HG02884 (cell line): ENCODE results near the gene NEDD8.
"Not testable (repeated sequence)": the region's sequence is repeated elsewhere in the genome, so short reads cannot be mapped to it uniquely, and the experiment has no call there.

Experiments
- ATAC-seq: cut with Tn5 transposase; IDR thresholded peaks from one replicate; pipeline ENCODE4 v1.9.1; 2021; ENCODE audit warnings: mild to moderate bottlenecking, moderate library complexity; ENCODE audit not compliant: unreplicated experiment

The NEDD8 gene

DNA sequence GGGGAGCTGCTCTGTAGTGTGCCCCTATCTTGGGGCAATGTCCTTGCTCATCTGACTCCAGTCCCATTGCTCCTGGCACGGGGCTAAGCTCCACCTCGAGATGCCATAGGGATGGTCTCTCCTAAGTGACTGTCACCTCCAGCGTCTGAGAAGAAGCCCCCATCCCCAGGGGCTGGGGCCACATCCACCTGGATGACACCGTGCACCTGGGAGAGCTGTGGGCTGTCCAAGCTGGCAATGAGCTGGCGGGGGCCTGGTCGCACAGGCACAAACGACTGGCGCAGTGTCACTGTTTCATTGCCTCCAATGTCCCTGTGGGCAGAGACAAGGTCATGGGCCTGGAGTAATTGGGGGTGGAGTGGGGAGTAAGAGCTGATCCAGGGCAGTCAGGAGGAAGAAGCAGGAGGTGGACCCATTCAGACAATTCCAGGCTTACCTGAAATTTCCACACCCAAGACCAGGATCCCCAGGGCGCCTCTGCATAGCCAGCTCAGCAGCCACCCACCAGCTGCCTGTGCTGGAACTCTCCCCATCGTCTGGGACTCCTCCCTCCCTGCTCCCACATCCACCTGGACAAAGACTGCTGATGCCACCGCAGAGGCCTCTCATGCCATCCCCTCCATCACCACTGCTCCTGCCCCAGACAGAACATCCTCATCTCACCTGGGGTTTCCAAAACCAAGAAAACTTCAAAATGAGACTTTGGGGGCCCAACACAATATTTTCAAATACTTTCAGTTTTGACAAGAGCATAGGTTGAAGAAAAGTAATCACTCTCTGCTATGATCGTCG is 17.3 kb upstream of the NEDD8 start:
- ATAC-seq, result no peak

- ATAC-seq, result no peak
Observed at GRCh38 chr14:24247422-24247821, 15.3 kb upstream of the NEDD8 start.

- ATAC-seq, result no peak
Observed at GRCh38 chr14:24246765-24247212, 14.6 kb upstream of the NEDD8 start.

DNA sequence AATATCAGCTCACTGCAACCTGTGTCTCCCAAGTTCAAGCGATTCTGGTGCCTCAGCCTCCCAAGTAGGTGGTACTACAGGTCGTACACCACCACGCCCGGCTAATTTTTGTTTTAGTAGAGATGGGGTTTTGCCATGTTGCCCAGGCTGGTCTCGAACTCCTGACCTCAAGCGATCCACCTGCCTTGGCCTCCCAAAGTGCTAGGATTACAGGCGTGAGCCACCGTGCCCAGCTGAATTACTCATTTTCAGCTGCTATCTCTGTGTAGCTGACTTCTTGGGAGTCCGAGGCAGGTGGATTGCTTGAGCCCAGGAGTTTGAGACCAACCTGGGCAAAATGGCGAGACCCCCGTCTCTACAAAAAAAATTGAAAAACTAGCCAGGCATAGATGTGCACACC is 13.2 kb upstream of the NEDD8 start:
- not testable (repeated sequence) for ATAC-seq

GRCh38 chr14:24243336-24243836 is 11.2 kb upstream of the NEDD8 start:
- ATAC-seq, result no peak

- ATAC-seq, result peak; percentile 73
Observed at GRCh38 chr14:24241829-24242443, 9.8 kb upstream of the NEDD8 start.

- no peak for ATAC-seq
Observed at GRCh38 chr14:24240110-24240918, 8.1 kb upstream of the NEDD8 start.

GRCh38 chr14:24238527-24239037 is 6.4 kb upstream of the NEDD8 start:
- ATAC-seq, result no peak

DNA sequence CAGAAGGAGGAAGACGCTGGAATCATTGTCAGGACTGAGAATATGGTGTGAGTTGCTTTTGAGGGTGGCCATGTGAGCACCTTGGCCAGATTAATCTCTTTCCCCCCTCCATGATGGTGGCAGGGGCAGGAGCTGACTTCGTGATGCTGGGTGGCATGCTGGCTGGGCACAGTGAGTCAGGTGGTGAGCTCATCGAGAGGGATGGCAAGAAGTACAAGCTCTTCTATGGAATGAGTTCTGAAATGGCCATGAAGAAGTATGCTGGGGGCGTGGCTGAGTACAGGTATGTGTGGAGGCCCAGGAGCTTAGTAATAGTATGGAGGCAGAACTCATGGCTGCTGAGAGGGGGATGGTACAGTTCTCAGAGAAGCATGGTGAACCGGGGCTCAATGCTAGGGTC is 6.0 kb upstream of the NEDD8 start:
- ATAC-seq, result no peak

GRCh38 chr14:24237463-24237955 is 5.3 kb upstream of the NEDD8 start:
- ATAC-seq, result no peak

- no peak for ATAC-seq
Observed at GRCh38 chr14:24236689-24237462, 4.7 kb upstream of the NEDD8 start.

DNA sequence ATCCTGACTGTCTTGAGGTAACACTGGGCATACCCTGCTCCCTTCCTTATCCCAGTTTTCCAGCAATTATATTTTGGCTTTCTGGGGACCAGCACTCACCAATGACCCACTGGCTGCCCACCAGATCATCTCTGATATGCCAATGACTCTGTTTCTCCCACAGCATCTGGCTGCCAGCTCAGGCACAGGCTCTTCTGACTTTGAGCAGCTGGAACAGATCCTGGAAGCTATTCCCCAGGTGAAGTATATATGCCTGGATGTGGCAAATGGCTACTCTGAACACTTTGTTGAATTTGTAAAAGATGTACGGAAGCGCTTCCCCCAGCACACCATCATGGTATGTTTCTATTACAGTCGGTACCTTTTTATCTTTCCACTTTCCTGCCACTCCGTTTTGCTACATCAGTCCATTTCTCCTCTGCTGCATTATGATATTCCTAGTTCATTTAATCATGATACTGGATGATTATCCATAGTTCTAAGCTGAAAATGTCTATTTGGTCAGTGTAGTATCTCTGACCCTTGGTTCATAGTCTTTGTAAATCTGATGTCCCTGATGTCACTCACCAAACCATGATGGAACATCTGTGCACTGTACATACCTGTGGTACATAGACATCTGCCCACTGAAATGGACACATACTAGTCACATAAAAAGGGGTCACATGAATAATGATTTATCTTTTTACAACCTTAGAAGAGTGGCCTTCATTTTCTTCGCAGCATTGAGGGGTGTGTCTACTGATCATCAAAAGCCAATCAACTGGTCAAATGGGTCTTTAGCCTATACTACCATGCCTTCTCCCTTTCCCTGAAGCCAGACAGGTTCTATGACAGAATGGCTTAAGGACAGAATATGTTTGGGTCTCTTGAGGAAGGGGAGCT is 3.9 kb upstream of the NEDD8 start:
- no peak for ATAC-seq

GRCh38 chr14:24234095-24235005 is 2.2 kb upstream of the NEDD8 start:
- no peak for ATAC-seq

- ATAC-seq, result no peak
Observed at GRCh38 chr14:24233538-24233866, 1.3 kb upstream of the NEDD8 start.

DNA sequence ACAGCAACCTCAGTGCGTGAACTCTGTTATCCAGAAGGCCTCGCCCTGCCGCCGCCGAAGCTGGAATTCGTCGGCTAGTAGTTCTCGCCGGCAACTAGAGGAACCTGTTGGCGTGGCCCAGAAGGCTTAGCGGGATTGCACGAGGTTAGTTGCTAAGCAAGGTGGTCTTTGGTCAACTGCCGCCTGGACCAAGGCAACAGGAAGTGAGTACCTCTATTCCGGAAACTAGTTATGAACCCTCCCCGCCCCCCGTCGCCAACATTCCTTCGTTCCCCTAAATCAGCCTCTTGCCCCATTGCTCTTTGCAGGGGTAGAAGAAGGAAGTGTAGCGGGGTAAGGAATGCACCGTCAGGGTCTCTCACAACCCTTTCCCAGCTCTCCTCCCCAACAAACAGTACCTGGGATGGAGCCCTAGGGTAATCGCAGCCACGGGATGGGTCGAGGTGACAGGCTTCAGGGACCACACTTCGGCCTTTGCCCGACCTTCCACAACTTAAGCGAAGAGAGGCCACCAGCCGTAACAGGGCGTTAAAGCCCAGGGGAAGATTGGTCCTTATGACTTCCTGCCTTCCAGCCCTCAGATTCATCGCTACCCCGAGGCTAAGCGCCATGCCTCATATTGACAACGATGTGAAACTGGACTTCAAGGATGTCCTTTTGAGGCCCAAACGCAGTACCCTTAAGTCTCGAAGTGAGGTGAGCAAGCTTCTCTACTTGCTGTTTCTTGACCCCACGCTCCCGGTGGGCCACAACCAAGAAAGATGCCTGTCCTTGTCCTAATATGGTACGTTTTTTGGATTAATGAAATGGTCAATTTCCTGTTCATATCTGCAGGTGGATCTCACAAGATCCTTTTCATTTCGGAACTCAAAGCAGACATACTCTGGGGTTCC is 724 bp upstream of the NEDD8 start, which contains the start of gene GMPR2:
Gene GMPR2, plus strand, starts transcription at position 285 of the 893 bp plus-strand sequence. Its CDS starts 325 bp downstream, at position 610.
- ATAC-seq, result peak; percentile 39

DNA sequence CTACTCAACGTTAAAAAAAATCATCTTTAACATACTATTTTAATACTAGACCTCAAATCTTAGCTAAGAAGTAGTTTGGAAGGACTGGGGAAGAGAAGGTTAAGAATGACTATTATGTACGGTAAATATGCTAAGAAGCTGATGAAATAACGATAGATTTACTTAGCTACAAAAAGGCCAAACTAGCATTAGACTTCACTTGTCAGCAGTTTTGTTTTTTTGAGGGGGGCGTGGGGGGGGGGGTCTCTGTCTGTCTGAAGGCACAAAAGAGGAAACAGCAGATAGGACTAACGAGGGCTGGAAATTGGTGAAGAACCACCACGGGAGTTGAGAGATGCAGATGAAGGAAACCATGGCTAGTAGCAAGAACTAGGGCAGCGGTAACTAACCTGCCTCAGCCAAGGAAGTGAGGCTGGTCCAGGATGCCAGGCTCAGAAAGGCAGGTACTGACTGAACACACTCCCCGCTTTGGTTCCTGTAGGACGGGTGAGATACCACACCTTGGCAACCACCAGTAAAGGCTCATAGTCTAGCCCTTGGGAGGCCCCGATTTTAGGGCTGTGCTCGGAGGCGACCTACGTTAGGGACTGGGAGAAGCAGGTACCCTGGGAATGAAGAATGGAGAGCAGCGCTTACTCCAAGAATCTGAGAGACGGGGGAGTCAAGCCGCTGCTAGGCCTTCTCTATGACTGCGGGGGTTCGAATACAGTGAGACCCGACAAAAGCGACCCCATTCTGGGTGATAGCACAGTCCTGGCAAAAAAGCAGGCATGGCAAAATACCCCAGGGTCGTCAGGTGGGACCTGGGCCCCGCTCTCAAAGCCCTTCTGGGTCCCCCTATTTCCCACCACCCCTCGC is 675 bp downstream of the NEDD8 start:
- peak; percentile 13 for ATAC-seq
